H1 (cell line): ENCODE data around the gene ARPC2. TPM values are rescaled to one million over a fixed set of nuclear protein-coding genes. Genes with fewer than 3 reads are reported as not detected.

Experiments
- CTCF ChIA-PET: fragments of 300-600 bp; sonication (Branson Sonifier 250); formaldehyde crosslinking; loops from one replicate; lab custom pipeline; 2021; ENCODE audit not compliant: partially characterized antibody; lab: Charles Lee
- POLR2A ChIA-PET: fragments of 300-600 bp; sonication (Branson Sonifier 250); formaldehyde crosslinking; loops from one replicate; lab custom pipeline; 2021; ENCODE audit warnings: inconsistent platforms; ENCODE audit not compliant: partially characterized antibody; lab: Charles Lee
- DNase-seq, 2 experiments: peaks; one replicate each; pipeline versions ENCODE4 v3.0.0 to v3.0.0-alpha.2; 2010 to 2022; ENCODE audit warnings: low spot score in 2 of 2, low read depth in 1 of 2, mixed read lengths in 1 of 2
- FAIRE-seq: peaks from 2 replicates; lab custom pipeline; 2011; peaks lifted over from hg19 to GRCh38; lab: Jason Lieb, UNC
- H2AFZ ChIP-seq: 2 replicates; pipeline ENCODE4 v1.8.1; 2012; ENCODE audit warnings: low read length, inconsistent platforms
- H2AK5ac ChIP-seq: 2 replicates; pipeline ENCODE4 v1.6.1; 2013; ENCODE audit warnings: low read depth, low read length
- H2BK120ac ChIP-seq: replicated peaks from 2 replicates; pipeline ENCODE3; 2013; ENCODE audit warnings: low read depth, low read length, inconsistent platforms
- H2BK12ac ChIP-seq: 2 replicates; pipeline ENCODE4 v1.6.1; 2013; ENCODE audit warnings: low read depth, low read length
- H2BK15ac ChIP-seq: 2 replicates; pipeline ENCODE4 v1.6.1; 2013; ENCODE audit warnings: low read length
- H2BK20ac ChIP-seq: 2 replicates; pipeline ENCODE4 v1.6.1; 2013; ENCODE audit warnings: low read length
- H2BK5ac ChIP-seq: 2 replicates; pipeline ENCODE4 v1.6.1; 2013; ENCODE audit warnings: low read depth, low read length
- H3K14ac ChIP-seq: 2 replicates; pipeline ENCODE4 v1.6.1; 2013; ENCODE audit warnings: inconsistent platforms; ENCODE audit not compliant: insufficient read length
- H3K18ac ChIP-seq: 2 replicates; pipeline ENCODE4 v1.6.1; 2013; ENCODE audit warnings: low read length; ENCODE audit errors: extremely low read depth
- H3K23ac ChIP-seq: 2 replicates; pipeline ENCODE4 v1.6.1; 2013; ENCODE audit warnings: inconsistent platforms; ENCODE audit not compliant: insufficient read length
- H3K23me2 ChIP-seq: 2 replicates; pipeline ENCODE4 v1.6.1; 2013; ENCODE audit warnings: low read depth, low read length
- H3K27ac ChIP-seq: 2 replicates; pipeline ENCODE4 v1.6.1; 2011; ENCODE audit warnings: low read depth, low read length, inconsistent platforms
- H3K27me3 ChIP-seq, 4 experiments: replicated peaks in 1 of 4; 1 replicate in 1 of 4; 2 replicates in 3 of 4; pipeline versions ENCODE4 v1.6.1 to v1.8.1; 2011 to 2013; ENCODE audit warnings: low read length in 3 of 4, mild to moderate bottlenecking in 3 of 4, inconsistent platforms in 2 of 4, mixed read lengths in 2 of 4, moderate library complexity in 1 of 4; ENCODE audit not compliant: control insufficient read depth in 3 of 4, insufficient read depth in 3 of 4; ENCODE audit errors: extremely low read depth in 1 of 4
- H3K36me3 ChIP-seq, 4 experiments: 2 replicates each; pipeline versions ENCODE4 v1.6.1 to v1.8.1; 2011 to 2013; ENCODE audit warnings: mild to moderate bottlenecking in 4 of 4, low read length in 3 of 4, moderate library complexity in 2 of 4, control low read depth in 1 of 4, inconsistent platforms in 1 of 4; ENCODE audit not compliant: insufficient read depth in 4 of 4, control insufficient read depth in 2 of 4
- H3K4ac ChIP-seq: replicated peaks from 2 replicates; pipeline ENCODE3; 2013; ENCODE audit warnings: low read length, low read depth, mixed read lengths, inconsistent platforms; ENCODE audit not compliant: insufficient read length
- H3K4me1 ChIP-seq, 4 experiments: replicated peaks in 1 of 4; 1 replicate in 1 of 4; 2 replicates in 3 of 4; pipeline versions ENCODE4 v1.6.1 to v1.8.1; 2011 to 2013; ENCODE audit warnings: low read length in 3 of 4, inconsistent platforms in 2 of 4, mixed read lengths in 1 of 4; ENCODE audit not compliant: insufficient read depth in 4 of 4, control insufficient read depth in 3 of 4
- H3K4me2 ChIP-seq, 2 experiments: 2 replicates each; pipeline versions ENCODE4 v1.6.1 to v1.8.1; 2011 to 2013; ENCODE audit warnings: low read depth in 2 of 2, low read length in 2 of 2, control low read depth in 1 of 2, inconsistent platforms in 1 of 2, mild to moderate bottlenecking in 1 of 2; ENCODE audit not compliant: insufficient read depth in 1 of 2
- H3K4me3 ChIP-seq, 4 experiments: fragments of 200-600, 300-600 bp in 1 of 4; sonication (generic), shearing (Covaris generic), sonication (Bioruptor Twin) in 1 of 4; 2 replicates each; pipeline versions ENCODE4 v1.5.1 to v1.8.1; 2011 to 2016; ENCODE audit warnings: low read length in 4 of 4, low read depth in 3 of 4, control low read depth in 2 of 4, inconsistent platforms in 2 of 4, mild to moderate bottlenecking in 2 of 4, mixed read lengths in 1 of 4, moderate library complexity in 1 of 4; ENCODE audit not compliant: insufficient read depth in 2 of 4; ENCODE audit errors: extremely low read depth in 1 of 4
- H3K56ac ChIP-seq: replicated peaks from 2 replicates; pipeline ENCODE3; 2013; ENCODE audit warnings: low read depth, mild to moderate bottlenecking, mixed read lengths, low read length, inconsistent platforms; ENCODE audit not compliant: insufficient read length
- H3K79me1 ChIP-seq: 2 replicates; pipeline ENCODE4 v1.6.1; 2013; ENCODE audit warnings: low read depth, low read length, control low read depth
- H3K79me2 ChIP-seq, 2 experiments: 2 replicates each; pipeline versions ENCODE4 v1.6.1 to v1.8.1; 2012 to 2013; ENCODE audit warnings: low read length in 2 of 2, mild to moderate bottlenecking in 2 of 2, inconsistent platforms in 1 of 2; ENCODE audit not compliant: insufficient read depth in 2 of 2, control insufficient read depth in 1 of 2
- H3K9ac ChIP-seq, 4 experiments: replicated peaks in 1 of 4; 1 replicate in 1 of 4; 2 replicates in 3 of 4; pipeline versions ENCODE4 v1.6.1 to v1.8.1; 2011 to 2013; ENCODE audit warnings: low read depth in 3 of 4, low read length in 3 of 4, control low read depth in 2 of 4, mild to moderate bottlenecking in 2 of 4, moderate library complexity in 2 of 4, inconsistent platforms in 1 of 4; ENCODE audit errors: extremely low read depth in 1 of 4
- H3K9me3 ChIP-seq, 2 experiments: 2 replicates each; pipeline versions ENCODE4 v1.6.1 to v1.8.1; 2012 to 2013; ENCODE audit warnings: mild to moderate bottlenecking in 2 of 2, moderate library complexity in 2 of 2, control low read depth in 1 of 2, inconsistent platforms in 1 of 2, low read depth in 1 of 2, low read length in 1 of 2, mixed read lengths in 1 of 2; ENCODE audit not compliant: insufficient read depth in 2 of 2
- H4K20me1 ChIP-seq, 2 experiments: replicated peaks in 1 of 2; 2 replicates each; pipeline versions ENCODE3 to v1.8.1; 2011 to 2013; ENCODE audit warnings: inconsistent platforms in 2 of 2, low read length in 2 of 2, mild to moderate bottlenecking in 1 of 2; ENCODE audit not compliant: insufficient read depth in 2 of 2, control insufficient read depth in 1 of 2
- H4K5ac ChIP-seq: 2 replicates; pipeline ENCODE4 v1.6.1; 2013; ENCODE audit warnings: low read length, low read depth, mixed read lengths, inconsistent platforms; ENCODE audit not compliant: insufficient read length
- H4K8ac ChIP-seq: 2 replicates; pipeline ENCODE4 v1.8.0; 2013; ENCODE audit warnings: mild to moderate bottlenecking, moderate library complexity, low read length, inconsistent platforms; ENCODE audit not compliant: insufficient read depth; ENCODE audit errors: extremely low read depth
- H4K91ac ChIP-seq: replicated peaks from 2 replicates; pipeline ENCODE3; 2013; ENCODE audit warnings: low read length, mixed read lengths, inconsistent platforms; ENCODE audit not compliant: insufficient read length
- SIX5 ChIP-seq: IDR thresholded peaks from 2 replicates; pipeline ENCODE4 v1.6.1; 2011; ENCODE audit warnings: mild to moderate bottlenecking, low read depth, low read length
- WGBS, 2 experiments: shearing (Covaris generic) in 1 of 2; methylation state at CpG; one replicate each; pipeline versions ENCODE4 v1.1.6 to v1.1.7; 2013 to 2015; ENCODE audit warnings: low lambda C conversion rate in 2 of 2, mixed read lengths in 2 of 2, inconsistent platforms in 1 of 2, low coverage in 1 of 2, missing lambda C conversion rate in 1 of 2; ENCODE audit not compliant: insufficient replicate concordance in 2 of 2, insufficient coverage in 1 of 2, insufficient read length in 1 of 2; ENCODE audit errors: extremely low coverage in 1 of 2, missing lambda C conversion rate in 1 of 2; 5-methylcytosine and 5-hydroxymethylcytosine counted together
- polyA plus RNA-seq, 7 experiments: library from polyadenylated mRNA; depleted of rRNA in 3 of 7; stranded (reverse) in 5 of 7; unstranded in 2 of 7; fragments of >200 nt in 5 of 7; fragments of 200-250 nt in 2 of 7; gene quantifications; 1 replicate in 5 of 7; 2 replicates in 1 of 7; 4 replicates in 1 of 7; pipeline versions ENCODE4 v1.2.1 to v1.2.3, GENCODE V29; 2011 to 2013; ENCODE audit warnings: missing spikeins in 2 of 7, mixed read lengths in 2 of 7
- total RNA-seq: library from RNA; stranded (reverse); fragmentation: NEBNext Ultra II Directional; extraction: Animal tissue kit (Norgen Biotek cat#: 25700); gene quantifications from 2 replicates; pipeline ENCODE4 v1.2.1, GENCODE V29; 2021

The ARPC2 gene
- total and polyA plus RNA-seq, 2 of the 8 experiments (the other 6 are each of a cell fraction or from before 2014, with no cell fraction given), result 174 to 195 TPM

DNA sequence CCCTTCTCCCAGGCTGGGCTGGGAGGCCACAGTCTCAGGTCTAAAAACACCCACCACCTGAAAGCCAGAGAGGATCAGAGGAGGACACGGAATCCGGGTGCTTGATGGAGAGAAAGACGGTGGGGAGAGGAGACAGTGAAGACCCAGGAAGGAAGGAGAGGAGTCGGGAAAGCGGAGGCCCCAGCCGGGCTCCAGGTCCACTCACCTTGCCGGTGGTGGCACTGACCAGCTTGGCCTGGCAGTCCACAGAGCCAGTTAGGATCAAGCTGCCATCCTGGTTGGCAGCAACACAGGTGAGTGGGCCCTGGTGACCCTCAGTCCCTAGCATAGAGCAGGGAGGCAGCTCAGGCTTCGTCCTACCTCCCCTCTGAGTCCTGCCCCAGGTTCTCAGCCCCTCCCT is 48.6 kb downstream of the ARPC2 start:
- Histone ChIP-seq H3K36me3 (peaks cover 15 to 40% (median 20%) of the 10 kb centered on the region in 4 experiments; a peak in 7 of 8 replicates), H2AK5ac (no peak overlapping the region), H3K23me2 (peaks cover 5% of the 10 kb centered on the region), H3K27ac (no peak overlapping the region), H3K27me3 (no peaks in the 10 kb centered on the region), H3K9ac (no peak overlapping the region), H4K8ac (no peak overlapping the region; the same call in 1 of the 2 replicates), H4K5ac (no peak overlapping the region), H3K4ac (no peak overlapping the region), H4K91ac (no peak overlapping the region), H3K79me2 (peaks cover 0 to 7% of the 10 kb centered on the region in 2 experiments; a peak in 2 of 4 replicates), H2BK120ac (no peak overlapping the region), H3K9me3 (no peaks in the 10 kb centered on the region), H3K4me2 (no peak overlapping the region), H3K79me1 (peaks cover 3% of the 10 kb centered on the region; the same call in 1 of the 2 replicates), H4K20me1 (peaks cover 0 to 14% of the 10 kb centered on the region in 2 experiments), H3K4me3 (no peak overlapping the region), H3K4me1 (peaks cover 0 to 14% (median 12%) of the 10 kb centered on the region in 4 experiments; a peak in 6 of 7 replicates), H3K14ac (no peak overlapping the region), H2BK15ac (no peak overlapping the region), H2BK20ac (no peak overlapping the region), H2BK12ac (no peak overlapping the region), H2BK5ac (no peak overlapping the region), H3K56ac (no peak overlapping the region), H2AFZ (no peak overlapping the region), H3K23ac (no peak overlapping the region), H3K18ac (no peak overlapping the region)
- FAIRE-seq (no peak), DNase-seq (no peak)
- POLR2A ChIA-PET, result interaction anchor here (2.3 kb wide), 1 partner anchor 8 kb away, joined by 8 read pairs; no protein-coding TSS in a partner anchor
- CTCF ChIA-PET, result interaction anchor here (2.5 kb wide), 1 partner anchor 8 kb away, joined by 9 read pairs; no protein-coding TSS in a partner anchor
- 94% methylated on average over 7 of the region's 8 CpGs; no CpG with 5 or more reads in 1 of the 2 experiments for WGBS, 2 experiments
- TF ChIP-seq SIX5, result no peak
